Measurements from ENCODE around the gene ATAD1.
A peak's percentile ranks its signal among the peaks of the same experiment; 100 is the strongest.
"Not testable (repeated sequence)": the region's sequence is repeated elsewhere in the genome, so short reads cannot be mapped to it uniquely, and the experiment has no call there.

The ATAD1 gene

DNA sequence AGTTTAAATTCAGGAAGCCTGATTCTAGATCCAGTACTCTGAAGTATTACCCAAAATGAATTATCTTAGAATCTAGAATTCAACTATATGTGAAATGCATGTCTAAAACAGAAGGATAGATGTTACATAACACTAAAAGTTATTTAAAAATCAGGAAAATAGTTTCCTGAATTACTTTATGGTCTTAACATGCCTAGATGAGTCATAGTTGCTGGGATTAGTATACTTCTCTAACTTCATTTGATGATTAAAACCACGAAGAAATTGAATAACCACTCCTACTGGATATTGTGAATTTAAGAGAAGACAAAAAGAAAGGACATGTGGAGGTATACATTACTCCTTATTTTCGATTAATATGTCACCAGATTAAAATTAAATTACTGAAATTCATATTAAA lies 65.5 kb downstream of the ATAD1 start:
- DNase-seq = no peak

GRCh38 chr10:87751274-87751673 lies 66.8 kb downstream of the ATAD1 start:
- DNase-seq = no peak

DNA sequence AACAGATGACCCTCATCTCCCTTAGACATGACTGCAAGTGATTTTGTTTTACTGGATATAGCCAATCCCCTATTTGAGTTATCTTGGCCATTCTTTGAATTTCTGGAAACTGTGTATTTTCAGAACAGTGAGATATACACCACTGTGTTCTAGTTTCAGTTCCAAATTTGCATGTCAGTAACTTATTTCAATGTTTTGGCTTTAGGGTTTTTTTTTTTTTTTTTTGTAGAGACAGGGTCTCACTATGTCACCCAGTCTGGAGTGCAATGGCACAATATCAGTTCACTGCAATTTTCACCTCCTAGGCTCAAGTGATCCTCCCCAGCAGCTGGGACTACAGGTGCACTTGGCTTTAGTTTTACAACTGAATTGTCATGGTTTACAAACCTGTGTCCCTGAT lies 67.2 kb downstream of the ATAD1 start:
- no peak for DNase-seq

DNA sequence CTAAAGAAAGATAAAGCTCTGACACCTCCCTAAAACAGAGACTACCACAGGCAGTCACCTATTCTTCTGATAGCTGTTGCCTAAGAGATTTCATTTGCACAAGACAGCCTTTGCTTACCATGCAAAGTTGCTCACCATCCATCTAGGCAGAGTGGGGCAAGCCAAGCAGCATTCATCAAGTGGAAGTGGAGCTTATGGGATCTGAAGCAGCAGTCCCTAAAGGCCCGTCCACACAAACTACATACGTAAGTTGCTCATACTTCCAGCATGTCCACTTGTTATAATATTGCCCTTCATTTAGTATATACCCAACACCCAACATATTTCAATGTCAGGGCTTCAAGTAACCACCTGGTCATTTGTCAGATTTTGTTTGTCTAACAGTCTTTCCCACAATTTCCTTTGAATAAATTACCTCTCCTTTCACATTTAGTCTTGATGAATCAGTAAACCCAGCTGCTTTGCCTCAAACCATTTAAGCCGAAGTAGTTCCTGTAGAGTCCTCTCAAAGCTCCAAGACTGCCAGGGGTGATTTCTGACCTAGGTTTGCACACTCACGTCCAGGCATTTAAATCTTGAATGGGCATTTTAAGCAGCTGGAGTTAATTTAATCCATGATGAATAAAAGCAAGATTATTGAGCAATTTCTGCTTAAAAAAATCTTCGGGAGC lies 67.9 kb downstream of the ATAD1 start:
- DNase-seq = no peak

DNA sequence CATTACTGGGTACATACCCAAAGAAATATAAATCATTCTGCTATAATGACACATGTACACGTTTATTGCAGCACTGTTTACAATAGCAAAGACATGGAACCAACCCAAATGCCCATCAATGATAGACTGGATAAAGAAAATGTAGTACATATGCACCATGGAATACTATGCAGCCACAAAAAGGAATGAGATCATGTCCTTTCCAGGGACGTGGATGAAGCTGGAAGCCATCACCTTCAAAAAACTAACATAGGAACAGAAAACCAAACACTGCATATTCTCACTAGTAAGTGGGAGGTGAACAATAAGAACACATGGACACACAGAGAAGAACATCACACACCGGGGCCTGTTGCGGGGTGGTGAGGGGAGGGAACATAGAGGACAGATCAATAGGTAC lies 69.8 kb downstream of the ATAD1 start:
- not testable (repeated sequence) for DNase-seq

DNA sequence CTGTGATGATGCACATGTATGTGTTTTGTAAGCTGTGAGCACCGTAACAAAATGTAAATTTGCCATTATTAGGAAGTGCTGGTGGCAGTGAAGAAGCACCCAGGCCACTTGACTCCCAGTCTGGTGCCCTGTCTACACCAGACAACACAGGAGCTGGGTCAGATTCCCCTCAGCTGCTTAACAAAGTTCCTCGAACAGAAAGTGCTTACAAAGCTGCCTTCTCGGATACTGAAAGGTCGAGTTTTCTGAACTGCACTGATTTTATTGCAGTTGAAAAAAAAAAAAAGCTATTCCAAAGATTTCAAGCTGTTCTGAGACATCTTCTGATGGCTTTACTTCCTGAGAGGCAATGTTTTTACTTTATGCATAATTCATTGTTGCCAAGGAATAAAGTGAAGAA lies 71.1 kb downstream of the ATAD1 start:
- no peak for DNase-seq

DNA sequence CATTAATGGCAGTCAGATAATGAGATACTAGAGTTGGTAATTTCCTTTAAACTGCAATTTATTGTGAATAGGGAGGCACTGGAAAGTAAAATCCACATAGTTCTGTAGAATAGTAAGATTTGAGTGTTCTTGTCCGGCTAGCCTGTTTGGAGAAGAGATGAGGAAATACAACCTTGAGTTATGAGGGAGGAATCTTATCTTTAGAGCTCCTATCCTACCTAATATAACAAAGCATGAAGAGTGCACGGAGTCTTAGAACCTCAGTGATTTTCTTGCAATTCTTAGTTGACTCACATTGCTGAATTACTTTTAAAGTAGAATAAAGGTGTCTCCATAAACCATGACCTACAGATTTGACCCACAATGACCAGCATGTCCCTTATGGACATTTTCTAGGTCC lies 73.4 kb downstream of the ATAD1 start:
- no peak for DNase-seq

DNA sequence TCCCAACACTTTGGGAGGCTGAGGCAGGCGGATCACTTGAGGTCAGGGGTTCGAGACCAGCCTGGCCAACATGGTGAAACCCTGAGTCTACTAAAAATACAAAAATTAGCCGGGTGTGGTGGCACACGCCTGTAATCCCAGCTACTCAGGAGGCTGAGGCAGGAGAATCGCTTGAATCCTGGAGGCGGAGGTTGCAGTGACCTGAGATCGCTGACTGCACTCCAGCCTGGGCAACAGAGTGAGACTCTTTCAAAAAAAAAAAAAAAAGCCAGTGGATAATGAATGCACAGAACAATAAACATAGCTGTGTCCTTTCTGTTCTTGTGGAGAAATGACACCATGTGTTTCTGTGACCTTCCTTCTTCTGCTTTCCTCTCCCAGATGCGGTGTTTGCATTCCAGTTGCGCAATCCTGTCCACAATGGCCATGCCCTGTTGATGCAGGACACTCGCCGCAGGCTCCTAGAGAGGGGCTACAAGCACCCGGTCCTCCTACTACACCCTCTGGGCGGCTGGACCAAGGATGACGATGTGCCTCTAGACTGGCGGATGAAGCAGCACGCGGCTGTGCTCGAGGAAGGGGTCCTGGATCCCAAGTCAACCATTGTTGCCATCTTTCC lies 74.9 kb downstream of the ATAD1 start:
- not testable (repeated sequence) for DNase-seq

DNA sequence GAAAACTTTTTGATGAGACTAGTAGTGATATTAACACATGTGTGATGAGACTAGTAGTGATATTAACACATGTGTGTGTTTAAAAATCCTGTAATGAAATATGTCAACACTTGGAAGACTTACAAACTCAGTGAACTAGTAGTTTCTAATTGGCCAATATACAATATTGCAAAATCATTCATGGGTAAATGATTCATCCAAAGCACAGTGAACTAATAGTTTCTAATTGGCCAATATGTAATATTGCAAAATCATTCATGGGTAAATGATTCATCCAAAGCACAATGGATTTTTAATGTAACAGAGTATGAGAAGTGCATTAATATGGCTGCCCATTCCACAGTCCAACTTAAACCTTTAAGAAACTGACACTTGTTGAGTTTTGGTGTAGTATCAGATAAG lies 77.8 kb downstream of the ATAD1 start:
- no peak for DNase-seq

DNA sequence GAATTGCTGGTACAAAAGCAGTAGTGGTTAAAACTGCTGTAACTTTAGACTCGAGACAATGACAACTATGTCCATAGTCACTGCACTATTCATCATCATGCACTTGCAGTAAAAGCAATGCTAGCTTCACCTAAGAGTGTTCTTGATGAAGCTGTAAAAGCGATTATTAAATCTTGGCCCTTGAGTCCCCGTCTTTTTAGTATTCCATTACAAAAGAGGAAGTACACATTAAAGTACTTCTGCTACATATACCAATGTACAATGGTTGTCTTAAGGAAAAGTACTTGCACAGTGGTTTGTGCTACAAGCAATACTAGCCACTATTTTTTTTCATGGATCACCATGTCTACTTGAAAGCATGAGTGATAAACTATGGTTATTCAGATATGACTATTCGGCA lies 78.3 kb downstream of the ATAD1 start:
- no peak for DNase-seq

DNA sequence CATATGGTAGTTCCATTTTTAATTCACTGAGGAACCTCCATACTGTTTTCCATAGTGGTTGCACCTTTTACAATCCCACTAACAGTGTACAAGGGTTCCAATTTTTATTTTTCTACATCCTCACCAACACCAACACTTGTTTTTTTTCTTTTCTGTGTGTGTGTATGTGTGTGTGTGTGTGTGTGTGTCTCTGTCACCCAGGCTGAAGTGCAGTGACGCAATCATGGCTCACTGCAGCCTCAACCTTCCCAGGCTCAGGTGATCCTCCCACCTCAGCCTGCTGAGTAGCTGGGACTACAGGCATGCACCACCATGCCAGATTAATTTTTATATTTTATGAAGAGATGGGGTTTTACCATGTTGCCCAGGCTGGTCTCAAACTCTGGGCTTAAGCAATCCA lies 79.8 kb downstream of the ATAD1 start:
- DNase-seq = not testable (repeated sequence)

- DNase-seq = peak; percentile 33
These were observed 82.8 kb downstream of the ATAD1 start for GRCh38 chr10:87734987-87735827.

- DNase-seq = no peak
These were observed 84.9 kb downstream of the ATAD1 start for GRCh38 chr10:87733081-87733480.

- no peak for DNase-seq
These were observed 88.1 kb downstream of the ATAD1 start for GRCh38 chr10:87729940-87730339.

GRCh38 chr10:87724789-87725188 lies 93.2 kb downstream of the ATAD1 start:
- DNase-seq = no peak

DNA sequence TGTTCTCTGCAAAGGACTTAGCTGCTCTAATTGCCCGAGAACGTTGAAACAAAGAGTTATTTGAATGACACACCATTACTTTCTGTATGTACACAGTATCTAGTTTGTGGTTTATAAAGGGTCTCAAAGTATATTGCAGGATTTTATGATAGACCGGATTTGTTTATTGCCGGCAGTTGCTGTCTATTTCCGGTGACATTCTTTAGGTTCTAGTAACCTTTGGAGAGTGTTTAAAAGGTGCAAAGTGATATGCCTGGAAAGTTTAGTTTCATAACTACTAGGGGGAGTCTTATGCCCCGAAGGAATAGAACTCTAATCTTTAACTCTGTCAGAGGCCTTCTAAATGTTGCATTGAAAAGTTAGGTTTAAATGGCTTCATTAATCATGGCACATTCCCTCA lies 94.5 kb downstream of the ATAD1 start:
- no peak for DNase-seq

DNA sequence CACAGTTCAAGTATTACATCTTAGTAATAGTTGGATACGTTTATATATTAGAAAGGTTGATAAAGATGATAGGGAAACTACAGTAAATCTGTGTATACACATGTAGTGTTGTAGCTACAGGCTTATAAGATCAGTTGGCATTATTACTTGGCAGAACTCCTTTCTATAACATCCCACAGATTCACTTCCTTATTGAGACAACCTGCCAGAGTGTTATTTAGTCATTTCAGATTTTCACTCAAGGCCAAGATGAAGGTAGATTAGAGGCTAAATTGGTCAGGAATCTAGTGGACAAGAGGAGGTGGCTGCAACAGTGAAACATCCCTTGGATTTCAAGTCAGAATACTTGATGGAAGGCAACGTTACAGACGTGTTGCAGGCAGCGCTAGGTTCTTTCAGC lies 95.3 kb downstream of the ATAD1 start:
- DNase-seq = no peak

- no peak for DNase-seq
These were observed 96.2 kb downstream of the ATAD1 start for GRCh38 chr10:87721781-87722180.

DNA sequence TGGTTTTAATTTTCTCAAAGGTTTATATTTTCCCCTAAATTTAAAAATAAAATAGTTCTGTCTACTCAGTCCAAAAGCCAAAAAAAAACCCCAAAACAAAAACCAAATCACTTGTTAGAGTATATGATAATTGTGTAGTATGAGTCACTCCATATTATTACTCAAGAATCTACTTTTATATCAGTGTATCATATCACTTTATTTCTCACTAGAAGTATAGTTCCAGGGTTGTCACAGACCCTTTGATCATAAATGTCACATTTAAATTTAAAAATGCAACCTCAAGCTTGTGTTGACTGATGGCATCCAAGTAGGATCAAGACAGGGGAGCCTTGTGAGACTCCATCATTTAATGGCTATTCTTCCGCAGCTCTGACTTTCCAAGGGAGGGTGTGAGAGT lies 97.4 kb downstream of the ATAD1 start:
- DNase-seq = no peak

DNA sequence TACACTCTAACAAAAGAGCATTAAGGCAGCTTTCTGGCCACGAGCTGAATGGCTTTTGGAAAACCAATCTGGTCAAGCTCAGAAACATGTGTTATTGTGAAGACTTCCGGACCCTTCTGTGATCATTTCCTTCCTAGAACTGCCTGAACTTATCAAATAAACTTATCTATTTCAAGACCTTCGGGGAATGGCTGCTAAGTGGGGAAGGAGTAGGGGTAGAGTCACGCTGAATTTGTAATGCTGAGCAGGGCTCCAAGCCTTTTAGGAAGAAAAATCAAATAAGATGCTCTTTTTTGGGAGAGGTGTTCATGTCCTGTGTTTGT lies 101.7 kb downstream of the ATAD1 start:
- no peak for DNase-seq

GRCh38 chr10:87715552-87716347 lies 102.3 kb downstream of the ATAD1 start:
- DNase-seq = no peak

GRCh38 chr10:87713707-87714106 lies 104.3 kb downstream of the ATAD1 start:
- no peak for DNase-seq

GRCh38 chr10:87712913-87713616 lies 105.0 kb downstream of the ATAD1 start:
- DNase-seq = no peak

Measured in RPMI8226 (cell line).